H9 (cell line): ENCODE results near the gene CHORDC1. TPM values are rescaled to one million over a fixed set of nuclear protein-coding genes. Genes with fewer than 3 reads are reported as not detected.

Experiments used
- DNase-seq: peaks from one replicate; pipeline ENCODE4 v3.0.0-alpha.2; 2017
- H2AFZ ChIP-seq: one replicate; pipeline ENCODE4 v1.6.1; 2013; ENCODE audit warnings: mild to moderate bottlenecking, low read length, control low read depth, moderate library complexity
- H2AK5ac ChIP-seq: 2 replicates; pipeline ENCODE4 v1.6.1; 2013; ENCODE audit warnings: low read length, control low read depth, mixed read lengths; ENCODE audit not compliant: insufficient read length
- H2BK120ac ChIP-seq: one replicate; pipeline ENCODE4 v1.6.1; 2013; ENCODE audit warnings: low read depth, mild to moderate bottlenecking, low read length, control low read depth, inconsistent platforms; ENCODE audit not compliant: poor library complexity, severe bottlenecking
- H2BK12ac ChIP-seq: 2 replicates; pipeline ENCODE4 v1.6.1; 2013; ENCODE audit warnings: low read length, control low read depth, mixed read lengths, low read depth; ENCODE audit not compliant: insufficient read length
- H2BK15ac ChIP-seq: 2 replicates; pipeline ENCODE4 v1.6.1; 2013; ENCODE audit warnings: low read depth, low read length, control low read depth
- H2BK20ac ChIP-seq: one replicate; pipeline ENCODE4 v1.6.1; 2013; ENCODE audit warnings: low read depth, mild to moderate bottlenecking, low read length, control low read depth, inconsistent platforms; ENCODE audit not compliant: poor library complexity, severe bottlenecking
- H2BK5ac ChIP-seq: 2 replicates; pipeline ENCODE4 v1.6.1; 2013; ENCODE audit warnings: low read length, control low read depth, mixed read lengths; ENCODE audit not compliant: insufficient read length
- H3K14ac ChIP-seq: 2 replicates; pipeline ENCODE4 v1.6.1; 2013; ENCODE audit warnings: low read length, control low read depth; ENCODE audit not compliant: insufficient read depth
- H3K18ac ChIP-seq: 2 replicates; pipeline ENCODE4 v1.6.1; 2013; ENCODE audit warnings: low read depth, mild to moderate bottlenecking, mixed read lengths, low read length, control low read depth; ENCODE audit not compliant: insufficient read length
- H3K23ac ChIP-seq: 2 replicates; pipeline ENCODE4 v1.6.1; 2013; ENCODE audit warnings: low read length, control low read depth, mixed read lengths, low read depth; ENCODE audit not compliant: insufficient read length
- H3K23me2 ChIP-seq: 2 replicates; pipeline ENCODE4 v1.6.1; 2013; ENCODE audit warnings: low read depth, mild to moderate bottlenecking, mixed read lengths, low read length, control low read depth; ENCODE audit not compliant: insufficient read length, poor library complexity, severe bottlenecking
- H3K27ac ChIP-seq: 2 replicates; pipeline ENCODE4 v1.5.1; 2013; ENCODE audit warnings: low read length, control low read depth, mixed read lengths, low read depth; ENCODE audit not compliant: insufficient read length
- H3K27me3 ChIP-seq: 2 replicates; pipeline ENCODE4 v1.6.1; 2013; ENCODE audit warnings: low read length, control low read depth, inconsistent platforms; ENCODE audit not compliant: insufficient read depth
- H3K4ac ChIP-seq: 2 replicates; pipeline ENCODE4 v1.6.1; 2013; ENCODE audit warnings: low read depth, mild to moderate bottlenecking, control low read depth, inconsistent platforms, low read length, moderate library complexity
- H3K4me1 ChIP-seq: 2 replicates; pipeline ENCODE4 v1.6.1; 2013; ENCODE audit warnings: low read length, control low read depth, inconsistent platforms; ENCODE audit not compliant: insufficient read depth
- H3K4me2 ChIP-seq: 2 replicates; pipeline ENCODE4 v1.6.1; 2013; ENCODE audit warnings: low read length, control low read depth, mixed read lengths; ENCODE audit not compliant: insufficient read length, insufficient read depth
- H3K56ac ChIP-seq: 2 replicates; pipeline ENCODE4 v1.6.1; 2013; ENCODE audit warnings: low read depth, mild to moderate bottlenecking, mixed read lengths, low read length, control low read depth; ENCODE audit not compliant: insufficient read length
- H3K79me1 ChIP-seq: 2 replicates; pipeline ENCODE4 v1.6.1; 2013; ENCODE audit warnings: low read depth, mild to moderate bottlenecking, moderate library complexity, low read length, control low read depth, inconsistent platforms; ENCODE audit not compliant: insufficient read depth, poor library complexity, severe bottlenecking
- H3K79me2 ChIP-seq: 2 replicates; pipeline ENCODE4 v1.6.1; 2013; ENCODE audit warnings: low read length, control low read depth, inconsistent platforms; ENCODE audit not compliant: insufficient read depth
- H3K9ac ChIP-seq: 2 replicates; pipeline ENCODE4 v1.6.1; 2013; ENCODE audit warnings: low read length, control low read depth, mixed read lengths; ENCODE audit not compliant: insufficient read length; ENCODE audit errors: extremely low read depth
- H3K9me3 ChIP-seq: one replicate; pipeline ENCODE4 v1.6.1; 2013; ENCODE audit warnings: low read depth, low read length, inconsistent platforms; ENCODE audit not compliant: control insufficient read depth
- H3T11ph ChIP-seq: one replicate; pipeline ENCODE4 v1.6.1; 2013; ENCODE audit warnings: mild to moderate bottlenecking, low read length, control low read depth, inconsistent platforms
- H4K20me1 ChIP-seq: one replicate; pipeline ENCODE4 v1.6.1; 2013; ENCODE audit not compliant: control insufficient read depth, insufficient read length, insufficient read depth
- H4K5ac ChIP-seq: 2 replicates; pipeline ENCODE4 v1.6.1; 2013; ENCODE audit warnings: low read depth, mild to moderate bottlenecking, mixed read lengths, low read length, control low read depth; ENCODE audit not compliant: insufficient read length
- H4K8ac ChIP-seq: replicated peaks from 2 replicates; pipeline ENCODE4 v1.6.1; 2013; ENCODE audit warnings: low read length, control low read depth, mixed read lengths, low read depth; ENCODE audit not compliant: insufficient read length
- H4K91ac ChIP-seq: 2 replicates; pipeline ENCODE4 v1.6.1; 2013; ENCODE audit warnings: low read depth, mild to moderate bottlenecking, moderate library complexity, mixed read lengths, low read length, control low read depth; ENCODE audit not compliant: insufficient read length
- H3K27ac Mint-ChIP-seq, 3 experiments: 2 replicates in 2 of 3; 3 replicates in 1 of 3; pipeline ENCODE4 v1.8.0; 2020 to 2021; ENCODE audit warnings: mixed read lengths in 3 of 3, mild to moderate bottlenecking in 1 of 3, moderate library complexity in 1 of 3
- H3K27me3 Mint-ChIP-seq: 2 replicates; pipeline ENCODE4 v1.8.0; 2021; ENCODE audit warnings: low read depth, mild to moderate bottlenecking, moderate library complexity, mixed read lengths
- H3K36me3 Mint-ChIP-seq, 3 experiments: 2 replicates in 2 of 3; 3 replicates in 1 of 3; pipeline ENCODE4 v1.8.0; 2020 to 2021; ENCODE audit warnings: low read depth in 3 of 3, mixed read lengths in 3 of 3; ENCODE audit not compliant: insufficient read depth in 1 of 3
- H3K4me1 Mint-ChIP-seq, 2 experiments: 2 replicates each; pipeline ENCODE4 v1.8.0; 2020; ENCODE audit warnings: mixed read lengths in 2 of 2
- H3K4me3 Mint-ChIP-seq, 2 experiments: 2 replicates in 1 of 2; 3 replicates in 1 of 2; pipeline ENCODE4 v1.8.0; 2020 to 2021; ENCODE audit warnings: mild to moderate bottlenecking in 2 of 2, mixed read lengths in 2 of 2, moderate library complexity in 1 of 2
- H3K9me3 Mint-ChIP-seq, 2 experiments: 2 replicates in 1 of 2; 3 replicates in 1 of 2; pipeline ENCODE4 v1.8.0; 2020; ENCODE audit warnings: mild to moderate bottlenecking in 2 of 2, mixed read lengths in 2 of 2, moderate library complexity in 1 of 2
- CTCF ChIP-seq: fragments of 200-600 bp; sonication (generic); conservative IDR thresholded peaks from 3 replicates; pipeline ENCODE4 v1.8.0; 2021; ENCODE audit warnings: antibody characterized with exemption, mild to moderate bottlenecking
- WGBS: extraction: QIAGEN DNeasy Blood & Tissue Kit; methylation state at CpG from one replicate; pipeline ENCODE4 v1.1.7; 2013; ENCODE audit warnings: missing lambda C conversion rate, low lambda C conversion rate, mixed read lengths; ENCODE audit not compliant: insufficient read length; ENCODE audit errors: extremely low coverage; 5-methylcytosine and 5-hydroxymethylcytosine counted together
- total RNA-seq: library from RNA; stranded (reverse); gene quantifications from 2 replicates; pipeline ENCODE4 v1.2.1, GENCODE V29; 2021

CHORDC1 gene
- total RNA-seq, 1 experiment from 2014 or later = 77.7 TPM

DNA sequence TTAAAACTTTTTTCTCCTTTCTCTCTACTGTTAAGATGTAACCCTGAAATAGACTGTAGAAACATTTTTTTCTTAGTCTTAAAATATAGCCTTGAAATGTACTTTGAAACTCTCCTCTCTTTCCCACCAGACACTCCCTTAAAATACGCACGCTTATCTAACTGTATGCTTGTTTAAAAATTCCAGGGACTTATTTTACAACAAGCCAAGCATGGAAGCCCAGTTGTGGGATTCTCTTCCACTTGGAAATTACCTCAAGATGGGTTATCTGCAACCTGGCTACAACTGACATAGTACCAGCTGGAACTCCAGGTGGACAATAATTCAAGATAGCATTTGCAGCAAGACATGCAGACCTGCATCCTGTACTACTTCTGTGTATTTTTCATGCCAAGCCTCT lies 12.1 kb upstream of the CHORDC1 start:
- Histone ChIP-seq H4K20me1 (no peaks in the 10 kb centered on the region), H3K18ac (no peak overlapping the region), H3K14ac (no peak overlapping the region), H3K79me1 (no peaks in the 10 kb centered on the region), H3T11ph (no peak overlapping the region), H3K23me2 (no peaks in the 10 kb centered on the region), H4K8ac (no peak overlapping the region), H3K27me3 (no peaks in the 10 kb centered on the region), H4K91ac (no peak overlapping the region), H3K23ac (no peak overlapping the region), H3K9me3 (no peaks in the 10 kb centered on the region), H3K4me2 (no peak overlapping the region), H2BK5ac (no peak overlapping the region), H3K79me2 (no peaks in the 10 kb centered on the region), H2BK15ac (no peak overlapping the region), H3K4me1 (no peaks in the 10 kb centered on the region), H2AFZ (no peak overlapping the region), H4K5ac (no peak overlapping the region), H2BK120ac (no peak overlapping the region), H3K9ac (no peak overlapping the region), H2BK20ac (no peak overlapping the region), H3K27ac (no peak overlapping the region), H3K4ac (no peak overlapping the region), H2AK5ac (no peak overlapping the region), H2BK12ac (no peak overlapping the region), H3K56ac (no peak overlapping the region)
- TF ChIP-seq CTCF = no peak
- Mint-ChIP-seq H3K4me1 (peaks cover 14 to 16% of the 10 kb centered on the region in 2 experiments), H3K27me3 (no peaks in the 10 kb centered on the region), H3K9me3 (peaks cover 2 to 3% of the 10 kb centered on the region in 2 experiments; a peak in 2 of 5 replicates), H3K36me3 (peaks cover 0 to 4% (median 3%) of the 10 kb centered on the region in 3 experiments; a peak in 4 of 7 replicates), H3K27ac (no peak overlapping the region), H3K4me3 (no peak overlapping the region)
- WGBS = no CpG with 5 or more reads among the region's 2 CpGs
- DNase-seq = no peak
